ENCODE measurements around the gene TINAGL1.
A peak's percentile ranks its signal among the peaks of the same experiment; 100 is the strongest.

TINAGL1 gene

GRCh38 chr1:31626223-31627207 lies 50.2 kb downstream of the TINAGL1 start:
- peaks cover 7% of the 10 kb centered on the region for H3K4me1 ChIP-seq (ENCODE audit: insufficient read depth, low read length)
- H3K9ac ChIP-seq (ENCODE audit: low read depth, low read length) = peak overlapping the region; percentile 24; the same call in 1 of the 2 replicates
- H3K9me3 ChIP-seq (ENCODE audit: insufficient read depth, low read depth, low read length) = no peaks in the 10 kb centered on the region
- 0 out of 2 replicates have a peak overlapping the region, but pooled peaks have one; percentile 41 for H3K27ac ChIP-seq (ENCODE audit: low read depth, low read length)
- H3K27me3 ChIP-seq (ENCODE audit: insufficient read depth, low read length) = no peaks in the 10 kb centered on the region
- H3K4me3 ChIP-seq (ENCODE audit: low read length) = no peak overlapping the region
- WGBS = 58% methylated on average over 23 of the region's 23 CpGs
- peaks cover 33% of the 10 kb centered on the region for H3K36me3 ChIP-seq (ENCODE audit: insufficient read depth, low read length)

- no peaks in the 10 kb centered on the region for H3K9me3 ChIP-seq (ENCODE audit: insufficient read depth, low read depth, low read length)
- H3K4me3 ChIP-seq (ENCODE audit: low read length) = no peak overlapping the region
- H3K27me3 ChIP-seq (ENCODE audit: insufficient read depth, low read length) = no peaks in the 10 kb centered on the region
- H3K36me3 ChIP-seq (ENCODE audit: insufficient read depth, low read length) = peaks cover 40% of the 10 kb centered on the region
- 96% methylated on average over 13 of the region's 13 CpGs for WGBS
- H3K27ac ChIP-seq (ENCODE audit: low read depth, low read length) = no peak overlapping the region
- peaks cover 7% of the 10 kb centered on the region for H3K4me1 ChIP-seq (ENCODE audit: insufficient read depth, low read length)
- no peak overlapping the region for H3K9ac ChIP-seq (ENCODE audit: low read depth, low read length)
These were observed 51.1 kb downstream of the TINAGL1 start for GRCh38 chr1:31627301-31627929.

GRCh38 chr1:31627930-31628559 lies 51.7 kb downstream of the TINAGL1 start:
- Histone ChIP-seq H3K27ac (ENCODE audit: low read depth, low read length) (no peak overlapping the region), H3K4me3 (ENCODE audit: low read length) (no peak overlapping the region), H3K36me3 (ENCODE audit: insufficient read depth, low read length) (peaks cover 46% of the 10 kb centered on the region), H3K9ac (ENCODE audit: low read depth, low read length) (no peak overlapping the region), H3K27me3 (ENCODE audit: insufficient read depth, low read length) (no peaks in the 10 kb centered on the region), H3K4me1 (ENCODE audit: insufficient read depth, low read length) (peaks cover 7% of the 10 kb centered on the region), H3K9me3 (ENCODE audit: insufficient read depth, low read depth, low read length) (no peaks in the 10 kb centered on the region)
- 86% methylated on average over 11 of the region's 11 CpGs for WGBS

GRCh38 chr1:31628931-31629556 lies 52.7 kb downstream of the TINAGL1 start:
- Histone ChIP-seq H3K27ac (ENCODE audit: low read depth, low read length) (no peak overlapping the region), H3K36me3 (ENCODE audit: insufficient read depth, low read length) (peaks cover 46% of the 10 kb centered on the region), H3K9me3 (ENCODE audit: insufficient read depth, low read depth, low read length) (no peaks in the 10 kb centered on the region), H3K4me1 (ENCODE audit: insufficient read depth, low read length) (peaks cover 7% of the 10 kb centered on the region), H3K9ac (ENCODE audit: low read depth, low read length) (no peak overlapping the region), H3K4me3 (ENCODE audit: low read length) (no peak overlapping the region), H3K27me3 (ENCODE audit: insufficient read depth, low read length) (no peaks in the 10 kb centered on the region)
- 91% methylated on average over 6 of the region's 6 CpGs for WGBS

GRCh38 chr1:31632649-31633048 lies 56.3 kb downstream of the TINAGL1 start:
- 87% methylated on average over 3 of the region's 3 CpGs for WGBS
- Histone ChIP-seq H3K4me1 (ENCODE audit: insufficient read depth, low read length) (no peaks in the 10 kb centered on the region), H3K9me3 (ENCODE audit: insufficient read depth, low read depth, low read length) (no peaks in the 10 kb centered on the region), H3K27me3 (ENCODE audit: insufficient read depth, low read length) (no peaks in the 10 kb centered on the region), H3K9ac (ENCODE audit: low read depth, low read length) (no peak overlapping the region), H3K27ac (ENCODE audit: low read depth, low read length) (no peak overlapping the region), H3K36me3 (ENCODE audit: insufficient read depth, low read length) (peaks cover 49% of the 10 kb centered on the region), H3K4me3 (ENCODE audit: low read length) (no peak overlapping the region)

- H3K4me3 ChIP-seq (ENCODE audit: low read length) = no peak overlapping the region
- no peaks in the 10 kb centered on the region for H3K4me1 ChIP-seq (ENCODE audit: insufficient read depth, low read length)
- H3K9ac ChIP-seq (ENCODE audit: low read depth, low read length) = no peak overlapping the region
- H3K27me3 ChIP-seq (ENCODE audit: insufficient read depth, low read length) = no peaks in the 10 kb centered on the region
- no peaks in the 10 kb centered on the region for H3K9me3 ChIP-seq (ENCODE audit: insufficient read depth, low read depth, low read length)
- WGBS = 76% methylated on average over 4 of the region's 4 CpGs
- H3K36me3 ChIP-seq (ENCODE audit: insufficient read depth, low read length) = peaks cover 46% of the 10 kb centered on the region
- H3K27ac ChIP-seq (ENCODE audit: low read depth, low read length) = no peak overlapping the region
These were observed 56.8 kb downstream of the TINAGL1 start for GRCh38 chr1:31633117-31633516.

All from HUES64 (cell line).